HTR-8/SVneo (cell line): ENCODE measurements around the gene PSMA3.
"Not testable (repeated sequence)": the region's sequence is repeated elsewhere in the genome, so short reads cannot be mapped to it uniquely, and the experiment has no call there.

Experiments used
- DNase-seq: peaks from one replicate; pipeline ENCODE4 v3.0.0; 2011; ENCODE audit warnings: low spot score, mixed read lengths; ENCODE audit not compliant: insufficient read length
- FAIRE-seq: peaks from 2 replicates; lab custom pipeline; 2011; peaks lifted over from hg19 to GRCh38; lab: Jason Lieb, UNC

PSMA3 gene

GRCh38 chr14:58244556-58245387 lies at the start of gene PSMA3:
TSS of gene PSMA3 (plus strand) at chr14:58244843. CDS start at chr14:58244921, 78 bp downstream.
- DNase-seq (peak; percentile 100), FAIRE-seq (peak; percentile 99)

GRCh38 chr14:58196198-58196597 lies 48.4 kb upstream of the PSMA3 start:
- no peak for FAIRE-seq
- DNase-seq, result no peak

- DNase-seq (no peak), FAIRE-seq (peak; percentile 23)
Observed at GRCh38 chr14:58198086-58198485, 46.6 kb upstream of the PSMA3 start.

GRCh38 chr14:58199726-58200479 lies 44.7 kb upstream of the PSMA3 start, which contains the start of gene ACTR10:
TSS of gene ACTR10 (plus strand) at chr14:58200149. CDS start at chr14:58200218, 69 bp downstream.
- FAIRE-seq, result peak; percentile 100
- peak; percentile 99 for DNase-seq

- FAIRE-seq (no peak), DNase-seq (no peak)
Observed at GRCh38 chr14:58200480-58200841, 44.2 kb upstream of the PSMA3 start.

GRCh38 chr14:58200846-58201245 lies 43.8 kb upstream of the PSMA3 start:
- no peak for DNase-seq
- FAIRE-seq, result no peak

- no peak for FAIRE-seq
Observed at GRCh38 chr14:58213176-58213575, 31.5 kb upstream of the PSMA3 start.

GRCh38 chr14:58215191-58215914 lies 29.3 kb upstream of the PSMA3 start:
- DNase-seq (no peak), FAIRE-seq (peak; percentile 84)

More at GRCh38 chr14:58213176-58213575, 31.5 kb upstream of the PSMA3 start:
- no peak for DNase-seq

- peak; percentile 69 for DNase-seq
- FAIRE-seq, result peak; percentile 90
Observed at GRCh38 chr14:58216544-58216943, 28.1 kb upstream of the PSMA3 start.

- DNase-seq (no peak), FAIRE-seq (no peak)
Observed at GRCh38 chr14:58227096-58227819, 17.4 kb upstream of the PSMA3 start.

- DNase-seq (peak; percentile 51), FAIRE-seq (peak; percentile 96)
Observed at GRCh38 chr14:58238252-58239243, 6.1 kb upstream of the PSMA3 start.

GRCh38 chr14:58239244-58240195 lies 5.1 kb upstream of the PSMA3 start:
- FAIRE-seq, result peak; percentile 85
- DNase-seq, result peak; percentile 60

- DNase-seq, result peak; percentile 51
- no peak for FAIRE-seq
Observed at GRCh38 chr14:58243790-58244555, 670 bp upstream of the PSMA3 start.

GRCh38 chr14:58245562-58245961 lies 919 bp downstream of the PSMA3 start:
- DNase-seq (no peak), FAIRE-seq (peak; percentile 31)

GRCh38 chr14:58249611-58250010 lies 5.0 kb downstream of the PSMA3 start:
- DNase-seq, result no peak
- FAIRE-seq, result peak; percentile 54

GRCh38 chr14:58258156-58258555 lies 13.5 kb downstream of the PSMA3 start:
- DNase-seq (no peak), FAIRE-seq (no peak)

GRCh38 chr14:58262005-58262404 lies 17.4 kb downstream of the PSMA3 start:
- peak; percentile 38 for FAIRE-seq

More at GRCh38 chr14:58262005-58262404, 17.4 kb downstream of the PSMA3 start:
- DNase-seq, result not testable (repeated sequence)
